Measurements from ENCODE around the gene MAN1B1. TPM values are rescaled to one million over a fixed set of nuclear protein-coding genes. Genes with fewer than 3 reads are reported as not detected.

MAN1B1 gene
- 69.4 and 75.7 TPM in 2 replicates for total RNA-seq

GRCh38 chr9:137086531-137087408 is at the start of gene MAN1B1:
Gene MAN1B1 (plus strand): TSS chr9:137086985. CDS start chr9:137087000, 15 bp downstream.

DNA sequence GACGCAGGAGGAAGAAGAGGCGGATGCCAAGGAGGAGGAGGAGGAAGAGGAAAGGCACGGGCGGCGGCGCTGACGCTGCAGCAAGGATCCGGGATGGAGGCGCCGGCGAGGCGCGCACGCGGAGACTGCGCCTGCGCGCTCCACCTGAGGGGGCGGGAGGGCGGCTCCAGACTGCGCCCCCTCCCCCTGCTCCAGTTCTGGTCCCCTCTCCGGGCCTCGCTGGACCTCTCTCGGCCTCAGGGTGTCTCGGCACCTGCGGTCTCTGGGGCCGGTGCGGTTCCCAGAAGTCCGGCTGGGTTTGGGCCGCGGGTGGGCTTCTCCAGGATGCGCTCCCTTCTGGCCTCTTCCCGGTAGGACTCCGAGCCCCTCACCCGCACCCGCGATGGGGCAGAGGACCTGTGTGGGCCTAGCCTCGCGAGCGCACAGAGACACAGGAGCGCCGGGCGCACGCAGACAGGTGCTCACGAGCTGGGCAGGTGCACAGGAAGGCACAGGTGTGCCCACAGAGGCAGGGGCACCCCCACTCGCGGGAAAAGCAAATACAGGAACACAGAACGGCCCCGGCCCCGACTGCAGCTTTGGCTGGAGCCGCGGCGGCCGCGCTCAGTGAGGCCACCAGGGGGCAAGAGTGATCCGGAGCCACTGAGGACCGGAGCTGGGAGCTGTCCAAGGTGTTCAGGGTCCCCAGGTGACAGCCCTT is 40.5 kb upstream of the MAN1B1 start, which contains the start of gene NPDC1:
TSS of gene NPDC1 (minus strand) at position 90 of the 700 bp plus-strand sequence. CDS start 188 bp downstream, outside the sequence.

GRCh38 chr9:137053944-137054931 is 32.5 kb upstream of the MAN1B1 start, which contains the start of gene ENTPD2:
Gene ENTPD2 (minus strand): TSS chr9:137054061. CDS start chr9:137053997, 64 bp downstream.

DNA sequence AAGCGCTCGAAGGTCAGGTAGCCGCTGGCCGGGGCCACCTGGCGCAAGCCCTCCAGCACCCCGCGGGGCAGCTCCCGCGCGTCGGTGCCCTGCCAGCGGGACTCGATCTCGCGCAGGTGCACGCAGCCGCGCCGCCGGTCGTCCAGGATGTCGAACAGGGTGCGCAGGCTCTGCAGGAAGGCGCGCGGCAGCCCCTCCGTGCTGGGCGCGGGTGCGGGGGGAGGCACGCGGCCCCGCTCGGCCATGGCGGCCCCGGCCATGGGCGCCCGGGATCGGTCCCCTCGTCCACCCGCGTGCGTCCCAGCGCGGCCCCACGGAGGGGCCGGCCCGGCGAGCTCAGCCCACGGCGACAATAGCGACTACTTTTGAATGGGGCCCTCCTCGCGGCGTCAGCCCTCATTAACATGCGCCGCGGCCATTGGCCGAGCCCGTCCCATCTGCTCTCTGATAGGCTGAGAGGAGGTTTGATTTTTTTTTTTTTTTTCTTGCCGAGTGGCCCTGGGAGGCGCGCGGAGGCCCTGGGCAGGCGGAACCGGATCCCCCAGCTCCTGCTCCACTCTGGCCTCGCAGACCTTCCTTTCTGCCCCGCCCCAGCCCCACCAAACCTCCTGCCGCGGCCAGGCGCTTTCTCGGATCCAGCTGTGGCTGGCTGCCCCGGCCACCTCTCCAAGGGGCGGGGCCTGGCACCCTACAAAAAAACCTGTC is 16.4 kb upstream of the MAN1B1 start, which contains the start of gene SAPCD2:
TSS of gene SAPCD2 (minus strand) at position 357 of the 705 bp plus-strand sequence. CDS start at position 260, 97 bp downstream.

GRCh38 chr9:137077010-137077747 is 9.6 kb upstream of the MAN1B1 start, which contains the start of gene UAP1L1:
Gene UAP1L1 (plus strand): TSS chr9:137077517. CDS start chr9:137077533, 16 bp downstream.

GRCh38 chr9:137114613-137115393 is 28.0 kb downstream of the MAN1B1 start, which contains the start of gene DPP7:
Gene DPP7 (minus strand): TSS chr9:137114733. CDS start chr9:137114713, 20 bp downstream.

GRCh38 chr9:137138722-137139467 is 52.1 kb downstream of the MAN1B1 start, which contains the start of gene GRIN1:
Gene GRIN1 (plus strand): TSS chr9:137139154. CDS start chr9:137139487, 333 bp downstream.

Other genes starting within 250 kb of the MAN1B1 start
- gene AJM1, start 244.5 kb upstream of the MAN1B1 start, total RNA-seq = 0.93 and 1.5 TPM in 2 replicates
- 173 and 189 TPM in 2 replicates for gene PHPT1, start 237.6 kb upstream of the MAN1B1 start, total RNA-seq
- gene MAMDC4, start 234.6 kb upstream of the MAN1B1 start, total RNA-seq = 1.6 and 1.9 TPM in 2 replicates
- gene EDF1, start 220.7 kb upstream of the MAN1B1 start, total RNA-seq = 413 and 485 TPM in 2 replicates
- gene TRAF2, start 200.5 kb upstream of the MAN1B1 start, total RNA-seq = 17.3 and 18.3 TPM in 2 replicates
- gene FBXW5, start 142.2 kb upstream of the MAN1B1 start, total RNA-seq = 202 and 226 TPM in 2 replicates
- gene C8G, start 141.7 kb upstream of the MAN1B1 start, total RNA-seq = 0.20 and 0.84 TPM in 2 replicates
- gene LCN12, start 134.7 kb upstream of the MAN1B1 start, total RNA-seq = not detected in 2 replicates
- gene PTGDS, start 109.5 kb upstream of the MAN1B1 start, total RNA-seq = not detected in 2 replicates
- gene LCNL1, start 104.0 kb upstream of the MAN1B1 start, total RNA-seq = not detected in 2 replicates
- 53.2 and 65.9 TPM in 2 replicates for gene PAXX, start 94.6 kb upstream of the MAN1B1 start, total RNA-seq
- 0.40 TPM in 1 of 2 replicates, not detected in the other for gene CLIC3, start 90.4 kb upstream of the MAN1B1 start, total RNA-seq
- gene ABCA2, start 58.7 kb upstream of the MAN1B1 start, total RNA-seq = 6.9 and 7.3 TPM in 2 replicates
- gene FUT7, start 54.9 kb upstream of the MAN1B1 start, total RNA-seq = not detected in 2 replicates
- 67.3 and 71.1 TPM in 2 replicates for gene NPDC1, start 40.8 kb upstream of the MAN1B1 start, total RNA-seq
- gene ENTPD2, start 32.9 kb upstream of the MAN1B1 start, total RNA-seq = not detected in 2 replicates
- 28.1 and 30.2 TPM in 2 replicates for gene SAPCD2, start 16.4 kb upstream of the MAN1B1 start, total RNA-seq
- 21.9 and 23.0 TPM in 2 replicates for gene UAP1L1, start 9.5 kb upstream of the MAN1B1 start, total RNA-seq
- 88.5 and 107 TPM in 2 replicates for gene DPP7, start 27.7 kb downstream of the MAN1B1 start, total RNA-seq
- not detected in 2 replicates for gene GRIN1, start 52.2 kb downstream of the MAN1B1 start, total RNA-seq
- not detected in 2 replicates for gene LRRC26, start 83.1 kb downstream of the MAN1B1 start, total RNA-seq
- gene TMEM210, start 85.1 kb downstream of the MAN1B1 start, total RNA-seq = not detected in 2 replicates
- 17.6 and 25.1 TPM in 2 replicates for gene ANAPC2, start 101.6 kb downstream of the MAN1B1 start, total RNA-seq
- gene SSNA1, start 101.7 kb downstream of the MAN1B1 start, total RNA-seq = 127 and 150 TPM in 2 replicates
- gene TPRN, start 113.8 kb downstream of the MAN1B1 start, total RNA-seq = 6.9 and 7.7 TPM in 2 replicates
- 36.2 and 39.1 TPM in 2 replicates for gene TMEM203, start 118.7 kb downstream of the MAN1B1 start, total RNA-seq
- 13.4 and 16.6 TPM in 2 replicates for gene NDOR1, start 118.7 kb downstream of the MAN1B1 start, total RNA-seq
- not detected in 2 replicates for gene RNF208, start 135.3 kb downstream of the MAN1B1 start, total RNA-seq
- gene CYSRT1, start 138.2 kb downstream of the MAN1B1 start, total RNA-seq = 0.20 and 0.25 TPM in 2 replicates
- not detected in 2 replicates for gene RNF224, start 140.5 kb downstream of the MAN1B1 start, total RNA-seq
- not detected in 2 replicates for gene SLC34A3, start 143.9 kb downstream of the MAN1B1 start, total RNA-seq
- gene TUBB4B, start 154.3 kb downstream of the MAN1B1 start, total RNA-seq = 1,008 and 1,079 TPM in 2 replicates
- gene STPG3, start 164.3 kb downstream of the MAN1B1 start, total RNA-seq = not detected in 2 replicates
- 54.6 and 68.4 TPM in 2 replicates for gene NELFB, start 168.3 kb downstream of the MAN1B1 start, total RNA-seq
- gene TOR4A, start 190.7 kb downstream of the MAN1B1 start, total RNA-seq = 41.4 and 44.7 TPM in 2 replicates
- 35.8 and 43.9 TPM in 2 replicates for gene NRARP, start 215.3 kb downstream of the MAN1B1 start, total RNA-seq